A673 (cell line): ENCODE results near the gene ELF5. TPM values are rescaled to one million over a fixed set of nuclear protein-coding genes. Genes with fewer than 3 reads are reported as not detected.

Source experiments
- BruUV-seq: library from RNA; stranded (reverse); fragments of 400-500 nt; replicated peaks from 2 replicates; lab custom pipeline; 2021; lab: Mats Ljungman, UMichigan
- CTCF ChIA-PET: fragments of 300-600 bp; sonication (Branson Sonifier 250); formaldehyde crosslinking; loops from one replicate; lab custom pipeline; 2022; ENCODE audit warnings: antibody characterized with exemption; lab: Charles Lee
- POLR2A ChIA-PET: fragments of 300-600 bp; sonication (Branson Sonifier 250); formaldehyde crosslinking; loops from one replicate; lab custom pipeline; 2022; ENCODE audit warnings: antibody characterized with exemption; ENCODE audit not compliant: low non-redundant PET; lab: Charles Lee
- DNase-seq: peaks from one replicate; pipeline ENCODE4 v3.0.0-alpha.2; 2015; ENCODE audit warnings: low spot score
- H3K27ac ChIP-seq: fragments of 200-600 bp; sonication (generic); 2 replicates; pipeline ENCODE4 v1.5.1; 2016; ENCODE audit warnings: mixed run types, low read depth, mild to moderate bottlenecking, mixed read lengths, antibody characterized with exemption, low read length; ENCODE audit not compliant: poor library complexity, severe bottlenecking
- H3K27me3 ChIP-seq: fragments of 200-600 bp; sonication (generic); replicated peaks from 2 replicates; pipeline ENCODE4 v1.6.1; 2017; ENCODE audit warnings: mixed run types, low read depth, mild to moderate bottlenecking, mixed read lengths, antibody characterized with exemption, low read length; ENCODE audit not compliant: insufficient read depth, poor library complexity
- H3K36me3 ChIP-seq: fragments of 200-600 bp; sonication (generic); 2 replicates; pipeline ENCODE4 v1.6.1; 2016; ENCODE audit warnings: mixed run types, mild to moderate bottlenecking, mixed read lengths, antibody characterized with exemption, low read length; ENCODE audit not compliant: insufficient read depth, poor library complexity, severe bottlenecking
- H3K4me1 ChIP-seq: fragments of 200-600 bp; sonication (generic); 2 replicates; pipeline ENCODE4 v1.6.1; 2017; ENCODE audit warnings: mixed run types, mild to moderate bottlenecking, mixed read lengths, antibody characterized with exemption, low read length; ENCODE audit not compliant: insufficient read depth, poor library complexity, severe bottlenecking
- H3K4me3 ChIP-seq: fragments of 200-600 bp; sonication (generic); 2 replicates; pipeline ENCODE4 v1.5.1; 2016; ENCODE audit warnings: low read depth, mixed run types, mild to moderate bottlenecking, mixed read lengths, low read length; ENCODE audit not compliant: poor library complexity, severe bottlenecking
- H3K9me3 ChIP-seq: fragments of 200-600 bp; sonication (generic); 2 replicates; pipeline ENCODE4 v1.6.1; 2016; ENCODE audit warnings: mixed run types, low read depth, mild to moderate bottlenecking, mixed read lengths, antibody characterized with exemption, low read length; ENCODE audit not compliant: poor library complexity, severe bottlenecking
- EZH2 ChIP-seq: fragments of 200-600 bp; sonication (generic); IDR thresholded peaks from 2 replicates; pipeline ENCODE4 v1.6.1; 2017; ENCODE audit warnings: borderline replicate concordance, low read depth, mild to moderate bottlenecking, mixed read lengths, antibody characterized with exemption, low read length; ENCODE audit not compliant: poor library complexity, severe bottlenecking
- intact Hi-C: fragments of 100-400 bp; cut with micrococcal nuclease; formaldehyde crosslinking; loops from one replicate; pipeline ENCODE4 v1.10.0; 2022; ENCODE audit not compliant: unreplicated experiment
- total RNA-seq: library from RNA; stranded (reverse); gene quantifications from 2 replicates; pipeline ENCODE4 v1.2.3, GENCODE V29; 2021
- TF ChIP-seq, protein P1 (sequence below): fragments of 300-800, 200-600 bp; sonication (generic); conservative IDR thresholded peaks from 2 replicates; pipeline ENCODE4 v1.5.1; 2017; ENCODE audit warnings: low read depth, mild to moderate bottlenecking, antibody characterized with exemption, low read length, moderate library complexity, mixed read lengths

Gene ELF5
- total RNA-seq, 1 experiment from 2014 or later: not detected

DNA sequence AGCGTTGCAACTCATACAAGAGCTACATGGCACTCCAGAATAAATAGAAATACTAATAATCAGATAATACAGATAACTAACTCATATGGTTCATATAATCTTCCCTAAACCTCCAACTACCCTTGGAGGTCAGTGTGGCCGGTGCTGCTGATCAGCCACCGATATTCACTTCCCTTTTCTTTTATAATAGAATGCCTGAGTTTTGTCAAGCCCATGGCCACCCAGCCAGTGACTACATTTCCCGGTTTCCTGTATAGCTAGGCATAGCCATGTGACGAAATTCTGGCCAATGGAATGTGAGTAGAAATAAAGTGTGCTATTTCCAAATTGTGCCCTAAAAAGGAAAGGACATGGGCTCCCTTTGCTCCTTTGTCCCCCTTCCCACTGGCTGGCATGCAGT, 80.8 kb downstream of the ELF5 start:
- Histone ChIP-seq H3K27ac (no peak overlapping the region), H3K27me3 (no peaks in the 10 kb centered on the region), H3K36me3 (no peaks in the 10 kb centered on the region), H3K9me3 (no peaks in the 10 kb centered on the region), H3K4me3 (no peak overlapping the region), H3K4me1 (peaks cover under 1% of the 10 kb centered on the region)
- TF ChIP-seq EZH2: no peak
- TF ChIP-seq, protein P1, sequence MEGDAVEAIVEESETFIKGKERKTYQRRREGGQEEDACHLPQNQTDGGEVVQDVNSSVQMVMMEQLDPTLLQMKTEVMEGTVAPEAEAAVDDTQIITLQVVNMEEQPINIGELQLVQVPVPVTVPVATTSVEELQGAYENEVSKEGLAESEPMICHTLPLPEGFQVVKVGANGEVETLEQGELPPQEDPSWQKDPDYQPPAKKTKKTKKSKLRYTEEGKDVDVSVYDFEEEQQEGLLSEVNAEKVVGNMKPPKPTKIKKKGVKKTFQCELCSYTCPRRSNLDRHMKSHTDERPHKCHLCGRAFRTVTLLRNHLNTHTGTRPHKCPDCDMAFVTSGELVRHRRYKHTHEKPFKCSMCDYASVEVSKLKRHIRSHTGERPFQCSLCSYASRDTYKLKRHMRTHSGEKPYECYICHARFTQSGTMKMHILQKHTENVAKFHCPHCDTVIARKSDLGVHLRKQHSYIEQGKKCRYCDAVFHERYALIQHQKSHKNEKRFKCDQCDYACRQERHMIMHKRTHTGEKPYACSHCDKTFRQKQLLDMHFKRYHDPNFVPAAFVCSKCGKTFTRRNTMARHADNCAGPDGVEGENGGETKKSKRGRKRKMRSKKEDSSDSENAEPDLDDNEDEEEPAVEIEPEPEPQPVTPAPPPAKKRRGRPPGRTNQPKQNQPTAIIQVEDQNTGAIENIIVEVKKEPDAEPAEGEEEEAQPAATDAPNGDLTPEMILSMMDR: no peak
- no TSS peak for BruUV-seq
- ChIA-PET POLR2A (no interaction called here), CTCF (interaction anchor here (1.2 kb wide), 1 partner anchor 258 kb away, joined by 3 read pairs; no protein-coding TSS in a partner anchor)
- intact Hi-C loops: no loop called here
- DNase-seq: no peak

DNA sequence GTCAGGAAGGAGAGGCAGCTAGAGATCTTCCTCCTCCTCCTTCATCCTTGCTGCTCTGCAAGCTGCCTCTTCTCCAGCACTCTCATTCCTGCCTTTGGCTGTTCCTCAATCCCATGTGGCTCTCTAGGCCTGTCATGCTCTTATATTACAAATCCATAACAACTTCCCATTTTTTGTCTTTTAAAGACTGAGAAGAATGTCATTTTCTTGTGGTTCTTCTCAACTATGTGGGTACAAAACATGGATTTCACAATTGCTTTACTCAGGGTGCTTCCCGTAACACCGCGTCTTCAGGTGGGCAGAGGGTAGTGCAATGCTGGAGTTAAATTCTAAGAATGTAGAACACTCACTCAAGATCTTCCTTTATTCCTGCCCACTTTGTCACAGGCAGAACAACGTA, 81.6 kb downstream of the ELF5 start:
- no peak for DNase-seq
- intact Hi-C loops: no loop called here
- TF ChIP-seq, protein P1: no peak
- no peak for TF ChIP-seq EZH2
- H3K27me3 ChIP-seq: no peaks in the 10 kb centered on the region
- H3K9me3 ChIP-seq: no peaks in the 10 kb centered on the region
- ChIA-PET CTCF (no interaction called here), POLR2A (no interaction called here)
- H3K4me3 ChIP-seq: no peak overlapping the region
- no TSS peak for BruUV-seq
- H3K4me1 ChIP-seq: peaks cover 8% of the 10 kb centered on the region
- H3K36me3 ChIP-seq: no peaks in the 10 kb centered on the region
- no peak overlapping the region for H3K27ac ChIP-seq

Other genes with a start within 250 kb of the ELF5 start
- 40.7 and 46.3 TPM in 2 replicates for gene ABTB2, start 155.8 kb downstream of the ELF5 start, total RNA-seq
- gene CAT, start 74.9 kb downstream of the ELF5 start, total RNA-seq: 26.6 and 38.3 TPM in 2 replicates
- gene EHF, start 107.3 kb upstream of the ELF5 start, total RNA-seq: not detected in 2 replicates